Endothelial cell of umbilical vein (primary cell): Measurements from ENCODE around the gene RPL13. TPM values are rescaled to one million over a fixed set of nuclear protein-coding genes. Genes with fewer than 3 reads are reported as not detected.
A peak's percentile ranks its signal among the peaks of the same experiment; 100 is the strongest.

ENCODE experiments used
- BruUV-seq: library from RNA; stranded (reverse); fragments of 400-500 nt; replicated peaks from 2 replicates; lab custom pipeline; 2021; lab: Mats Ljungman, UMichigan
- CTCF ChIA-PET: fragments of 300-600, 350-600 bp; sonication (Branson Sonifier 250); formaldehyde crosslinking; loops from one replicate; lab custom pipeline; 2021; ENCODE audit warnings: antibody characterized with exemption, inconsistent platforms; lab: Charles Lee
- POLR2A ChIA-PET: fragments of 300-600, 350-600 bp; sonication (Branson Sonifier 250); formaldehyde crosslinking; loops from one replicate; lab custom pipeline; 2021; ENCODE audit warnings: antibody characterized with exemption, inconsistent platforms; lab: Charles Lee
- DNase-seq: peaks from one replicate; pipeline ENCODE4 v3.0.0-alpha.2; 2011; ENCODE audit warnings: low read depth, low spot score
- FAIRE-seq: peaks from 2 replicates; lab custom pipeline; 2011; peaks lifted over from hg19 to GRCh38; lab: Jason Lieb, UNC
- H2AFZ ChIP-seq: 2 replicates; pipeline ENCODE4 v1.6.0; 2012; ENCODE audit warnings: low read depth, low read length, control low read depth, inconsistent platforms
- H3K27ac ChIP-seq: 2 replicates; pipeline ENCODE4 v1.5.1; 2011; ENCODE audit warnings: low read depth, mild to moderate bottlenecking, control low read depth, low read length, moderate library complexity; ENCODE audit not compliant: insufficient read depth
- H3K27me3 ChIP-seq, 2 experiments: 2 replicates each; pipeline versions ENCODE4 v1.6.0 to v1.6.1; 2011; ENCODE audit warnings: low read length in 2 of 2, mixed read lengths in 1 of 2; ENCODE audit not compliant: control insufficient read depth in 2 of 2, insufficient read depth in 2 of 2
- H3K36me3 ChIP-seq, 2 experiments: 2 replicates in 1 of 2; 3 replicates in 1 of 2; pipeline ENCODE4 v1.5.1; 2011; ENCODE audit warnings: low read length in 2 of 2, mild to moderate bottlenecking in 1 of 2, moderate library complexity in 1 of 2; ENCODE audit not compliant: control insufficient read depth in 2 of 2, insufficient read depth in 2 of 2; ENCODE audit errors: extremely low read depth in 1 of 2
- H3K4me1 ChIP-seq: 3 replicates; pipeline ENCODE4 v1.5.1; 2011; ENCODE audit warnings: mild to moderate bottlenecking, low read length; ENCODE audit not compliant: control insufficient read depth, insufficient read depth; ENCODE audit errors: extremely low read depth
- H3K4me2 ChIP-seq: 2 replicates; pipeline ENCODE4 v1.6.1; 2011; ENCODE audit warnings: low read length, control low read depth, mixed read lengths; ENCODE audit not compliant: insufficient read depth
- H3K4me3 ChIP-seq, 3 experiments: fragments of 200-600 bp in 1 of 3; sonication (generic), shearing (Covaris generic) in 1 of 3; replicated peaks in 1 of 3; 2 replicates each; pipeline ENCODE4 v1.5.1; 2011 to 2016; ENCODE audit warnings: control low read depth in 3 of 3, low read length in 3 of 3, mild to moderate bottlenecking in 2 of 3, inconsistent platforms in 1 of 3, low read depth in 1 of 3, moderate library complexity in 1 of 3; ENCODE audit not compliant: insufficient read depth in 1 of 3
- H3K79me2 ChIP-seq: 2 replicates; pipeline ENCODE4 v1.6.0; 2012; ENCODE audit warnings: low read length, inconsistent platforms; ENCODE audit not compliant: control insufficient read depth, insufficient read depth
- H3K9ac ChIP-seq: replicated peaks from 2 replicates; pipeline ENCODE3; 2011; ENCODE audit warnings: low read length, control low read depth; ENCODE audit not compliant: insufficient read depth; ENCODE audit errors: extremely low read depth
- H3K9me1 ChIP-seq: replicated peaks from 3 replicates; pipeline ENCODE4 v1.6.0; 2011; ENCODE audit warnings: mild to moderate bottlenecking, low read length; ENCODE audit not compliant: control insufficient read depth, insufficient read depth; ENCODE audit errors: extremely low read depth
- H3K9me3 ChIP-seq: replicated peaks from 2 replicates; pipeline ENCODE4 v1.5.1; 2012; ENCODE audit warnings: low read length, inconsistent platforms; ENCODE audit not compliant: control insufficient read depth, insufficient read depth
- H4K20me1 ChIP-seq: replicated peaks from 2 replicates; pipeline ENCODE3; 2011; ENCODE audit warnings: mild to moderate bottlenecking, low read length; ENCODE audit not compliant: control insufficient read depth, insufficient read depth; ENCODE audit errors: extremely low read depth
- EZH2 ChIP-seq: IDR thresholded peaks from 2 replicates; pipeline ENCODE4 v1.6.1; 2012; ENCODE audit warnings: borderline replicate concordance, low read depth, mild to moderate bottlenecking, moderate library complexity, low read length, inconsistent platforms; ENCODE audit not compliant: severe bottlenecking
- GATA2 ChIP-seq: IDR thresholded peaks from 2 replicates; pipeline ENCODE4 v1.7.0; 2011; ENCODE audit warnings: low read depth, mild to moderate bottlenecking, moderate library complexity, mixed read lengths, low read length; ENCODE audit not compliant: insufficient read length, insufficient read depth
- JUN ChIP-seq: IDR thresholded peaks from 2 replicates; pipeline ENCODE4 v1.6.1; 2011; ENCODE audit warnings: borderline replicate concordance, low read depth; ENCODE audit not compliant: insufficient read length, insufficient read depth
- MAX ChIP-seq: IDR thresholded peaks from 2 replicates; pipeline ENCODE4 v1.6.1; 2011; ENCODE audit not compliant: insufficient read depth, insufficient read length
- MYC ChIP-seq: IDR thresholded peaks from one replicate; pipeline ENCODE4 v1.6.1; 2011; ENCODE audit warnings: mild to moderate bottlenecking, low read depth, low read length
- POLR2A ChIP-seq: IDR thresholded peaks from 2 replicates; pipeline ENCODE4 v1.6.1; 2012; ENCODE audit warnings: low read depth, mild to moderate bottlenecking, control low read depth, low read length
- POLR2AphosphoS5 ChIP-seq: IDR thresholded peaks from 2 replicates; pipeline ENCODE4 v1.6.1; 2012; ENCODE audit warnings: low read depth, mild to moderate bottlenecking, control low read depth, low read length, moderate library complexity; ENCODE audit not compliant: insufficient read depth
- dilution Hi-C: fragments of 300-500 bp; cut with MboI; formaldehyde crosslinking; loops from one replicate; pipeline ENCODE4 v1.15.0; 2019; ENCODE audit warnings: low sequenced_read_pairs; ENCODE audit not compliant: extremely low pct_ligation_motif_present
- intact Hi-C: fragments of 100-400 bp; cut with micrococcal nuclease; formaldehyde crosslinking; loops from one replicate; pipeline ENCODE4 v1.10.0; 2022
- polyA plus RNA-seq, 4 experiments: library from polyadenylated mRNA; depleted of rRNA in 3 of 4; stranded (reverse) in 3 of 4; unstranded in 1 of 4; fragments of >200 nt; gene quantifications; 2 replicates each; pipeline versions ENCODE4 v1.2.1 to v1.2.3, GENCODE V29; 2011 to 2012; ENCODE audit warnings: missing spikeins in 1 of 4
- total RNA-seq: library from RNA; stranded (reverse); gene quantifications from 2 replicates; pipeline ENCODE4 v1.2.3, GENCODE V29; 2021
- TF ChIP-seq, protein P1 (sequence below), 2 donors: IDR thresholded peaks; 1 replicate in 1 of 2; 2 replicates in 1 of 2; pipeline ENCODE4 v1.5.1; 2011; ENCODE audit warnings: low read length in 2 of 2, mild to moderate bottlenecking in 2 of 2, moderate library complexity in 2 of 2, control low read depth in 1 of 2, inconsistent platforms in 1 of 2, low read depth in 1 of 2; ENCODE audit not compliant: insufficient read depth in 1 of 2; ENCODE audit errors: extremely low read depth in 1 of 2

The RPL13 gene
- total and polyA plus RNA-seq, 2 donors (not counting 3 experiments of a cell fraction or from before 2014, with no cell fraction given): 1,463 to 5,670 TPM

DNA sequence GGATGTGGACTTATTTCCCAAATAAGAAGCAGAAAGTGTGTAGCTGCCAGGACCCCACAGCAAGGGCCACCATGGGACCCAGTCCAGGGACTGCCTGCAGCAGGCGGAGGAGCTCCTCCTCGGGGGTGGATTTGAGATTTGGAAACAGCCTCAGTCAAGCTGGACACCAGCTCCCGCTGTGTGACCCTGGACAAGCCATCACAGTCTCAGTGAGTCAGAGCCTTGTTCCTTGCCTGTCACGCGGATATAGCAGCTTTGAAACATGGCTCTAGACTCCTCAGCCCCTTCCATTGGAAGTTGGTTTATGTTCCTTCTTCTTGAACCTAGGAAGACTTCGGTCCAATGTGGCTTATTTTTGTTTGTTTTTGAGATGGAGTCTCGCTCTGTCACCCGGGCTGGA is 40.5 kb downstream of the RPL13 start:
- CTCF ChIA-PET: interaction anchor here (0.6 to 3.9 kb wide), 3 partner anchors 10 to 27 kb away, joined by 3 to 48 read pairs (median 7); partner anchors contain the start of gene DPEP1
- H3K9me1 ChIP-seq: no peaks in the 10 kb centered on the region
- no peaks in the 10 kb centered on the region for H3K27me3 ChIP-seq
- H3K27ac ChIP-seq: no peak overlapping the region
- FAIRE-seq: peak; percentile 8
- BruUV-seq: no TSS peak
- H3K9me3 ChIP-seq: no peaks in the 10 kb centered on the region
- H4K20me1 ChIP-seq: no peaks in the 10 kb centered on the region
- dilution Hi-C loops (no loop called here), intact Hi-C loops (no loop called here)
- no peak for DNase-seq
- no peaks in the 10 kb centered on the region for H3K36me3 ChIP-seq
- no peak overlapping the region for H3K9ac ChIP-seq
- POLR2A ChIA-PET: no interaction called here
- H3K4me2 ChIP-seq: no peak overlapping the region
- peaks cover 11% of the 10 kb centered on the region for H3K4me1 ChIP-seq
- H3K79me2 ChIP-seq: no peaks in the 10 kb centered on the region
- H2AFZ ChIP-seq: no peak overlapping the region
- TF ChIP-seq POLR2A (no peak), MYC (no peak), POLR2AphosphoS5 (no peak), GATA2 (no peak)
- TF ChIP-seq, protein P1, sequence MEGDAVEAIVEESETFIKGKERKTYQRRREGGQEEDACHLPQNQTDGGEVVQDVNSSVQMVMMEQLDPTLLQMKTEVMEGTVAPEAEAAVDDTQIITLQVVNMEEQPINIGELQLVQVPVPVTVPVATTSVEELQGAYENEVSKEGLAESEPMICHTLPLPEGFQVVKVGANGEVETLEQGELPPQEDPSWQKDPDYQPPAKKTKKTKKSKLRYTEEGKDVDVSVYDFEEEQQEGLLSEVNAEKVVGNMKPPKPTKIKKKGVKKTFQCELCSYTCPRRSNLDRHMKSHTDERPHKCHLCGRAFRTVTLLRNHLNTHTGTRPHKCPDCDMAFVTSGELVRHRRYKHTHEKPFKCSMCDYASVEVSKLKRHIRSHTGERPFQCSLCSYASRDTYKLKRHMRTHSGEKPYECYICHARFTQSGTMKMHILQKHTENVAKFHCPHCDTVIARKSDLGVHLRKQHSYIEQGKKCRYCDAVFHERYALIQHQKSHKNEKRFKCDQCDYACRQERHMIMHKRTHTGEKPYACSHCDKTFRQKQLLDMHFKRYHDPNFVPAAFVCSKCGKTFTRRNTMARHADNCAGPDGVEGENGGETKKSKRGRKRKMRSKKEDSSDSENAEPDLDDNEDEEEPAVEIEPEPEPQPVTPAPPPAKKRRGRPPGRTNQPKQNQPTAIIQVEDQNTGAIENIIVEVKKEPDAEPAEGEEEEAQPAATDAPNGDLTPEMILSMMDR (IDR thresholded peaks at IDR 0.05; ENCODE audit: extremely low read depth in 1 of 2, insufficient read depth in 1 of 2, low read depth in 1 of 2, low read length in 2 of 2): no peak
- H3K4me3 ChIP-seq: no peak overlapping the region

GRCh38 chr16:89601906-89602272 is 41.4 kb downstream of the RPL13 start:
- Histone ChIP-seq H4K20me1 (no peaks in the 10 kb centered on the region), H3K27ac (no peak overlapping the region), H3K27me3 (no peaks in the 10 kb centered on the region), H2AFZ (peak overlapping the region; percentile 49), H3K79me2 (no peaks in the 10 kb centered on the region), H3K4me3 (no peak overlapping the region), H3K4me1 (peaks cover 11% of the 10 kb centered on the region), H3K9me3 (no peaks in the 10 kb centered on the region), H3K36me3 (no peaks in the 10 kb centered on the region), H3K9me1 (no peaks in the 10 kb centered on the region), H3K4me2 (peak overlapping the region; percentile 4), H3K9ac (peak overlapping the region; percentile 20)
- BruUV-seq: no TSS peak
- no peak for TF ChIP-seq POLR2A
- TF ChIP-seq EZH2: no peak
- no peak for TF ChIP-seq JUN
- TF ChIP-seq MAX: no peak
- TF ChIP-seq POLR2AphosphoS5: no peak
- no peak for TF ChIP-seq MYC
- DNase-seq (no peak), FAIRE-seq (no peak)
- dilution Hi-C loops: no loop called here
- ChIA-PET CTCF (interaction anchor here (0.8 to 3.9 kb wide), 12 partner anchors 9 to 361 kb away, joined by 3 to 48 read pairs (median 6); partner anchors contain the start of genes CPNE7 and DPEP1), POLR2A (no interaction called here)
- intact Hi-C loops: loop anchor here (1.0 kb wide), 1 partner anchor 39 kb away; no protein-coding TSS in a partner anchor
